NOMO-1 treated with DMSO at 0.1 percent for 48 hours (cell line): ENCODE measurements around the gene AKAP9.
"Not testable (repeated sequence)": the region's sequence is repeated elsewhere in the genome, so short reads cannot be mapped to it uniquely, and the experiment has no call there.

Experiments
- DNase-seq: peaks from one replicate; lab custom pipeline; 2025; ENCODE audit not compliant: unreplicated experiment; lab: John Stamatoyannopoulos, UW

Gene AKAP9

DNA sequence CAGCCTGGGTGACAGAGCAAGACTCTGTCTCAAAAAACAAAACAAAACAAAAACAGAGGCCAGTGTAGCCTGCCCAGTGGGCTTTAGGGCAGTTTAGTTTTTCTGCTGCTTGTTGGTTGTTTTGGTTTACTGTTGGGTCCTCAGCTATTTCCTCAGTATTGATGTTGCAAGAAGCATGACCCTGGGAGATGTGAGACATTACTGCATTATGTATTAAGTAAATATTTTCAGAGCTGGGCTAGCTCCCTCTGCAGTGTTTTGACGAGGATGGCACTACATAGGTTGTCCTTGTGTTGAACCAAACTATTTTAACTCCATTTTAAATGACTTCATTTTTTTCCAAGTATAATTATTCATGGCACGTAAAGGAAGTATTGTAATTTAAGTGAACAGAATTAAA lies 4.8 kb downstream of the AKAP9 start:
- peak; percentile 77 for DNase-seq

DNA sequence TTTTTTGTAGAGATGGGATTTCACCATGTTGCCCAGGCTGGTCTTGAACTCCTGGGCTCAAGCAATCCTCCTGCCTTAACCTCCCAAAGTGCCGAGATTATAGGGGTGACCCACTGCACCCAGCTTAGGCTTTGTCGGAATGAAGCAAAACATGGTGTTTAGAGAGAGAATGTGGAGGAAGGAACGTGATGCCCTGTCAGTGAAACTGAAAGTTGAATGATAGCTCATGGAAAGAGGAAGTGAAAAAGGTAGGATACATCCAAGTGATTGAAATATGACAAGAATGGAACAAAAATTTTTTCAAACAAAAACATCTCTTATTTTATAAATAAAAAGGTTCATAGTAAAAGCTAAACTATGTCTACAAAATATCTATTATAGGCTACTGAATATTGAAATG lies 5.9 kb downstream of the AKAP9 start:
- peak; percentile 96 for DNase-seq

DNA sequence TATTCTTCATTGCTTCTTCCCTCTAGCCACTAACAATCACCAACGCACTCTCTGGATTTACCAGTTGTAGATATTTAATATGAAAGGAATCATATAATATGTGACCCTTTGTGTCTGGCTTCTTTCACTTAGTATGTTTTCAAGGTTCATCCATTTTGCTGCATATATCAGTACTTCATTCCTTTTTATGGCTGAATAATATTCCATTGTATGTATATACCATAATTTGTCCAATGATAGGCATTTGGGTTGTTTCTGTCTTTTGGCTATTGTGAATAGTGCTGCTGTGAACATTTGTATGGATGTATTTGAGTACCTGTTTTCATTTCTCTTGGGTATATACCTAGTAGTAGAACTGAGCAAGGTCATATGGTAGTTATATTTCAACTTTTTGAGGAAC lies 7.3 kb downstream of the AKAP9 start:
- DNase-seq = no peak

DNA sequence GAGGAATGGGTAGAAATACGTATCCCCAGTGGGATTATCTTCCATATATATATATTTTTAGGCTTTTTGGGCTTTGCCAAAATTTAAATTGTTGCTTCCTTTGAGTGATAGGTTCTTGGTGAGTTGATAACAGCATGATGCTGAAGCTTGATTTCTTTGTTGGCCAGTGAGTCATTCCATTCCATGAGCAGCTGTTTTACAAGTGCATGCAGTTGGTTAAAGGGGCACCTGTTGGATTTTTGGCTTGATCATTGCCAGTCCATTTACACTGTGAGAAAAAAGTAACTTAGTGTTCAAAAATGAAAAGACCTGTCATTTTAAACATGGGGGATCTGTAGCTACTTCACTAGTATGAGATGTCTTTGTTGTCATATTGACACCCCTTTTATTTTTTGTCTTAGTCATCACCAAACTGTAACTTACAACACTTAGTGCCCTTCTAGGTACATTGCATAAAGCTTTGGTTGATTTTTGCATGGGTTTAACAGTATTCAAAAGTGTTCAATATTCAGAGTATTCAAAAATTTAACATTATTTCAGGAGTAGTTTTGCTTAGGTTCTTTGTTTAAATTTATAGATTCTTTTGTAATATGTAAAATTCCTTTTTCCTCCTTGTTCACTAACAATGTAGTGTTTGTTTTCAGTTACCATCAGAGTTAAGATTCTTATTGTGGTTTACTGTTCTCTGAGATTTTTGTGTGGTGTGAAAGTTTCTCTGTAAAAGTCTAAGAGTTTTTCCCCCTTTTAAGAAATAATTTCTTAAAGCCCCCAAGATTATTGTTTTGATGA lies 8.8 kb downstream of the AKAP9 start:
- DNase-seq = no peak

DNA sequence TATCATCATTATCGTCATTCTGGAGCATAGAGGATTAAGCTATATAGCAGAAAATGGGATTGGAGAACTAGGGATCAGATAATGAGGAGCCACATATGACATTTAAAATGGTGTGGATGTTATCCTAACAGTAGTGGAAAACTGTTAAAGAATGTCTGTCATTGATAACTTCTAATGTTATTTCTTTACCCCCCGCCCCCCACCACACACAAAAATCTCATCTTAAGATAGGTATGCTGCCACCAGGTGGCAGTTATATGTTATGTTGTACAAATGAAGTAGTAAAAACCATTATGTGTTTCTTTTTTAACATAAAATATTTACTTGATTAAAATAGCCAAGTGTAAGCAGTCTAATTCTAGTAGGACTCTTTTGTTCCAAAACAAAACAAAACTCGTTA lies 13.0 kb downstream of the AKAP9 start:
- peak; percentile 14 for DNase-seq

DNA sequence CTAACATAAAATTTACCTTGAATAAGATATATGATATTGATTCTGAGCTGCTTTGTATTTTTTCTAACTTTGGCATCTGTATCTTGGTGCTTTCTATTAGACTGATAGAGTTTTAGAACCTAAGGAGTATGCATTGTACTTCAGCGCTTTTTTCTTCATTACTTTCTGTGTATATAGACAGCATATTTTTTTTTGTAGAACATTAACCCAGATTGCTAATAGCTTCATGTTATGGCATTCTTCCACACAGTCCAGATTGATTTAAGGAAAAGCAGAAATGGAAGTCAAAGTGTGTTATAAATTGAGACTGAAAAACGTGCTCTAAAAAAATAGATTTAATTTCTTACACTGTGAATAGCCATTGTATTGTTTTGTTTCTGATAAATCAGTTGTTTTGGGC lies 15.8 kb downstream of the AKAP9 start:
- DNase-seq = not testable (repeated sequence)

DNA sequence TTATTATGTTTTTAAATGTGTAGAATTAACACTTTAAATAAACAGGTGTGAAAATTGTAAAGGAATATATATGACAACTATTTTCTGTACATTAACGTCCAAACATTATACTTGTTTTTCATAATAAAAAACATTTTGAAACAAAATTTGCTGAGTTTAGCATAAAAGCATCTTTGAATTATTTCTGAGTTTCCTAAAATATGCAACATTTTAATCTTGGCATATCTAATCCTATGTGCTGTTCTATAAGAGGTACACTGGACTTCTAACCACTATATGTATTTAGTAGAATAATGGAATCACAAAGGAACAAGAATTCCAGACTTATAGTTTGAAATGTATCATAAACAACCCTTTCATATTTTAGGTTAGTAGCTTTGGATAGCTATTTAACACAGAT lies 16.6 kb downstream of the AKAP9 start:
- no peak for DNase-seq

DNA sequence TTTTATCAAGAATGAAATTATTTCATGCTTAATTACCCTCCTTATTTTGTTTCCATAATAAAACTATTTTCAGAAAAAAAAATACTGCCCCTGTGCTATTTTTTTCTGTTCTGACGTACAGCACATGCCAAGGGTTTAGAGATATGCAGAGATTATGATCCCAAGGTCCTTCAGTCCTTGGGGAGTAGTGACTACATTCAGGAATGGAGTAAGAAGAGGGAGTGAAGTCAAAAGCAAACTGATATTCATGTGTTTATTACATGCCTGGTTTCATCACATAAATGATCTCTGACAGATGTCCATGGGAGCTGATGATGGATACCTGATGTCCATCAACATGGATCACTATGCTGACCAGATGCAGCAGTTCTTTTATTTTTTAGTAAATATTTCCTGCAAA lies 17.2 kb downstream of the AKAP9 start:
- DNase-seq = no peak

DNA sequence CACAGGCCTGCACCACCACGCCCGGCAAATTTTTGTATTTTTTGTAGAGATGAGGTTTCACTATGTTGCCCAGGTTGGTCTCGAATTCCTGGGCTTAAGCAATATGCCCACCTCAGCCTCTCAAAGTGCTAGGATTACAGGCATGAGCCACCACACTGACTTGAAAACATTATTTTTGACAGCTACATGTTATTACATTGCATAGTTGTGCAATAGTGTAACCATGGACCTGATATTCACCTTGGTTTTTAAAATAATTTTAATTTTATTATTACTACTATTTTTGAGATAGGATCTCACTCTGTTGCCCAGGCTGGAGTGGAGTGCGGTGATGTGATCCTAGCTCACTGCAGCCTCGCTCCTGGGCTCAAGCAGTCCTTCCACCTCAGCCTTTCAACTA lies 18.4 kb downstream of the AKAP9 start:
- no peak for DNase-seq

DNA sequence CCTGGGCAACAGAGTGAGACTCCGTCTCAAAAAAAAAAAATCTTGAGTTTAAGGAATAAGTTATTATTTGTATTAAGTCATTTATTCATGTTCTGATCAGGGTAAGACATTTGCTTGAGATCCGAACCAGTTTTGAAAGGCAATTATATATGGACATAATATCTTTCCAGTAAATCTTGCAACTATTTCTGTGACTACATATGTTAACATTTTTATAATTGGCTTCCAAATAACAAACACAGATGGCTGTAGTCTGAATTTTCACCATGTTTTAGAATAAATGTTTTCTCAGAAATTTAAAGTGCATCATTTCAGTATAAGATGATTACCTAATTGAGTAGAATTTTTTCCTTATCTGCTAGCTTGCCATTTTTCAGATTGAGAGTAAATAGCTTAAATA lies 21.2 kb downstream of the AKAP9 start:
- no peak for DNase-seq

DNA sequence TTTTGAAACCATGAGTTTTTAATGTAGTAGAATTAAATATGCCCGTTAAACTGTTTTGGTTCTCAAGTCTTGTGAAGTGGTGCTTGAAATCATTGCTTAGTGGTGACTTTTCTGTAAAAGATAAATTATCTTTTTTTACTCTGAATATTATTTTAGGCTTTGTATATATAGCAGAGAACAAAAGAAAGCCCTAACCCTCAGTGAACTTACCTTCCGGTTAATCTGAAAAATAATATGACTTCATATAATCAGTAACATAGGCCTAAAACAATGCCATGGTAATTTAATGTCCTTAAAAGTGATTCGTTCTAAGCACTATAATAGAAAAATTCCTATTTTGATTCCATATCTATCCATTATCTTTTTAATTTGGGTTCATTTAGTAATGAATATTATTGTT lies 21.8 kb downstream of the AKAP9 start:
- no peak for DNase-seq

DNA sequence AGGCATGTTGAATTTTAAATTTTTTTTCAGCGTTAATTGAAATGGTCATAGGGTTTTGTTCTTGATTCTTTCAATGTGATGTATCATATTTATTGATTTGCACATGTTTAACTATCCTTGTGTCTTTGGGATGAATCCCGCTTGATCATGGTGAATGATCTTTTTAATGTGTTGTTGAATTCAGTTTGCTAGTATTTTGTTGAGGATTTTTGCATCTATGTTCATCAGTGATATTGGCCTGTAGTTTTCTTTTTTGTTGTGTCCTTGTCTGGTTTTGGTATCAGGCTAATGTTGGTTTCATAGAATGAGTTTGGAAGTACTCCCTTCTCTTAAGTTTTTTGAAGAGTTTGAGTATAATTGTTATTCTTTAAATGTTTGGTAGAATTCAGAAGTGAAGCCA lies 26.9 kb downstream of the AKAP9 start:
- DNase-seq = not testable (repeated sequence)

DNA sequence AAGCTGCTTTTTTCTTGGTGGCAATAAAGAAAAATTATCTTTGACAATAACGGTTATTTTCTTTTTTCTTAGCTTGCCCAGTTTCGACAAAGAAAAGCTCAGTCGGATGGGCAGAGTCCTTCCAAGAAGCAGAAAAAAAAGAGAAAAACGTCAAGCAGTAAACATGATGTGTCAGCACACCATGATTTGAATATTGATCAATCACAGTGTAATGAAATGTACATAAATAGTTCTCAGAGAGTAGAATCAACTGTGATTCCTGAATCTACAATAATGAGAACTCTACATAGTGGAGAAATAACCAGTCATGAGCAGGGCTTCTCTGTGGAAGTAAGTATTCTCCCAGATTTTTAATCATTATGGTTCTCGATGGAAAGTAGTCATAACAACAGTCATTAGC lies 33.0 kb downstream of the AKAP9 start:
- no peak for DNase-seq

DNA sequence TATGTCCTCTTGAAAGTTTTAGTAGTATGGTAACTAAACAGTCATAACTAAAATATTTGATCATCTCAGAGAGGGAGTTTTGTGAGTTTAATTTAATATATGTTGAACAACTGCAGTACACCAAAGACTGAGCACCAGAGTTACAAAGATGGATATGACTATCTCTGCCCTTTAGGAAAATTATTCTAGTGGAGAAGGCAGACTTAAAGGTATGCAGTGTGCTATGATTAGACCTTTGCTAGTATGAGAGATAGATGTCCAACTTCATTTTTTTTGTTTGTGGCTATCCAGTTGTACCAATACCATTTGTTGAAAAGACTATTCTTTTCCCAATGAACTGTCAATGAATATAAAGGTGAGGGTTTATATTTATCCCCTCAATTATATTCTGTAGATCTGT lies 33.4 kb downstream of the AKAP9 start:
- no peak for DNase-seq

DNA sequence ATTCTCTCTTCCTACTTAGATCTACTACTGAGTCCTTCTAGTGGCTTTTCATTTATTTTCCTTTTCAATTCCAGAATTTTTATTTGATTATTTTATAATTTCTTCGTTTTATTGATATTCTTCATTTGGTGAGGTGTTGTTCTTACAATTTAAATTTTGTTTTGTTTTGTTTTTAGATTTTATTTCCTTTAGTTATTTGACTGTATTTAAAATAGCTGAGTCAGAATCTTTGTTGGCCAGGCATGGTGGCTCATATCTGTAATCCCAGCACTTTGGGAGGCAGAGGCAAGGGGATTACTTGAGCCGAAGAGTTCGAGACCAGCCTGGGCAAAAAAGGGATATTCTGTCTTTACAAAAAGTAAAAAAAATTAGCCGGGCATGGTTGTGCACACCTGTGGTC lies 36.1 kb downstream of the AKAP9 start:
- no peak for DNase-seq

DNA sequence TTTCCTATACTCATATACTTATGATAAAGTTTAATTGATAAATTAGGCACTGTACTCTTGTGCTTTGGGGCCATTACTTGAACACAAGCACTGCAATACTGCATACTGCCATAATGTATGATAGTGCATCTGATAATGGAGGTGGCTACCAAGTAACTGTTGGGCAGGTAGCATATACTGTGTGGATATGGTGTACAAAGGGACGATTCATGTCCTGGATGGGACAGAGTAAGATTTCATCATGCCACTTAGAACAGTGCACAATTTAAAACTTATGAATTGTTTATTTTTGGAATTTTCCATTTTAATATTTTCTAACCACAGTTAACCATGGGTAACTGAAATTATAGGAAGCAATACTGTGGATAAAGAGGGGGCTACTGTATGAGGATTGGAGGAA lies 38.9 kb downstream of the AKAP9 start:
- DNase-seq = no peak

DNA sequence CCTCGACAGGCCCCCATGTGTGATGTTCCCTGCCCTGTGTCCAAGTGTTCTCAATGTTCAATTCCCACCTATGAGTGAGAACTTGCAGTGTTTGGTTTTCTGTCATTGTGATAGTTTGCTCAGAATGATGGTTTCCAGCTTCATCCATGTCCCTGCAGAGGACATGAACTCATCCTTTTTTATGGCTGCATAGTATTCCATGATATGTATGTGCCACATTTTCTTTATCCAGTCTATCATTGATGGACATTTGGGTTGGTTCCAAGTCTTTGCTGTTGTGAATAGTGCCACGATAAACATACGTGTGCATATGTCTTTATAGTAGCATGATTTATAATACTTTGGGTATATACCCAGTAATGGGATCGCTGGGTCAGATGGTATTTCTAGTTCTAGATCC lies 41.7 kb downstream of the AKAP9 start:
- not testable (repeated sequence) for DNase-seq

DNA sequence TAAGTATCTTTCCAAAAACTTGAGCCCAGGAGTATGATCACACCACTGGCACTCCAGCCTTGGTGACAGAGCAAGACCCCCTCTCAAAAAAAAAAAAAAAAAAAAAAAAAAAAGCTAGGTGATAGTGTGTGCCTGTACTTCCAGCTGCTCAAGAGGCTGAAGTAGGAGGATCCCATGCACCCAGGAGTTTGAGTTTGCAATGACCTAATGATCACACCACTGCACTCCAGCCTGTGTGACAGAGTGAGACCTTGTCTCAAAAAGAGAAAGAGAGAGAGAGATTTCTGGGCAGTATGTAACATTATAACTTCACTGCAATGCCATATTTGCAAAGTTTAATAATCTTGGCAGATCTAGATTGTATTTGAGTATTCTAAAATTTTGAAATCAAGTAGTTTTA lies 47.6 kb downstream of the AKAP9 start:
- no peak for DNase-seq

DNA sequence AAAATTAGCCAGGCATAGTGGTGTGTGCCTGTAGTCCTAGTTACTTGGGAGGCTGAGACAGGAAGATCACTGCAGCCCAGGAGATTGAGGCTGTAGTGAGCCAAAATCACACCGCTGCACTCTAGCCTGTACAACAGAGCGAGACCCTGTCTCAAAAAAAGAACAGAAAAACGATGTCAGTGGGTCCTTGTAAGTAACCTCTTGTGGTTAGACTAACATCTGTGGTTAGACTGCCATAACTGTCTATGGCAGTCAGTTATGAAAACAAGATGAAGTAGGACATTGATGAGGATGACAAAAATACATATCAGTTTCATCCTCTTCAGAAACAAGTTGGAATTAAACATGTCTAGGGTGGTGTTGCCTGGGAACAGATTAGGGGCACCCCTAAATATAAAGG lies 53.3 kb downstream of the AKAP9 start:
- DNase-seq = no peak

DNA sequence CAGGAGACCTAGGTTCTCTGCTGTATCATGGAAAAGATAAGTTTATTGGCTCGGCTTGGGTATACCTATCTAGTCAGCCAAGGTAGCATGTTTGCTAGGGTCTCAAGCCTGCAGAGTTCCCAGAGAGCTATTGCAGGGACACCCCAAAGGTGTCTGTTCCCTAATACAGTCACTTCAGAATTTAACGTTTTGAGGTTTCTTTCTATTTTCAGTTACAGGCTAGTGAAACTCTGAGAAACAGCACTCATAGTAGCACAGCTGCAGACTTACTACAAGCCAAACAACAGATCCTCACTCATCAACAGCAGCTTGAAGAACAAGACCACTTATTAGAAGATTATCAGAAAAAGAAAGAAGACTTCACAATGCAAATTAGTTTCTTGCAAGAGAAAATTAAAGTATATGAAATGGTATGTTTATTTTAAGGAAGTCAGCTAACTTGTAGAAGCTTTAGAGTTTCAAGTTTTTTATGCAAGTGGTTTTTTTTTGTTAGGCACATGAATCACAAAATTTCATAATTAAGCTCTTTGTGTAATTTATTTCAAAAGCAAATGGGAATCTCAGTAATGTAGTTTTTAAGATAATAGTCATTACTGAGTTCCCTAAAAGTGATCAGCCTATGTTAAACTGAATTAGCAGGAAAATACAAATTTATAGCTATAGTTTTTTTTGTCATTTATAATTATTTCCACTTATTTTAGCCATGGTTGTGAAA lies 54.9 kb downstream of the AKAP9 start:
- peak; percentile 65 for DNase-seq

DNA sequence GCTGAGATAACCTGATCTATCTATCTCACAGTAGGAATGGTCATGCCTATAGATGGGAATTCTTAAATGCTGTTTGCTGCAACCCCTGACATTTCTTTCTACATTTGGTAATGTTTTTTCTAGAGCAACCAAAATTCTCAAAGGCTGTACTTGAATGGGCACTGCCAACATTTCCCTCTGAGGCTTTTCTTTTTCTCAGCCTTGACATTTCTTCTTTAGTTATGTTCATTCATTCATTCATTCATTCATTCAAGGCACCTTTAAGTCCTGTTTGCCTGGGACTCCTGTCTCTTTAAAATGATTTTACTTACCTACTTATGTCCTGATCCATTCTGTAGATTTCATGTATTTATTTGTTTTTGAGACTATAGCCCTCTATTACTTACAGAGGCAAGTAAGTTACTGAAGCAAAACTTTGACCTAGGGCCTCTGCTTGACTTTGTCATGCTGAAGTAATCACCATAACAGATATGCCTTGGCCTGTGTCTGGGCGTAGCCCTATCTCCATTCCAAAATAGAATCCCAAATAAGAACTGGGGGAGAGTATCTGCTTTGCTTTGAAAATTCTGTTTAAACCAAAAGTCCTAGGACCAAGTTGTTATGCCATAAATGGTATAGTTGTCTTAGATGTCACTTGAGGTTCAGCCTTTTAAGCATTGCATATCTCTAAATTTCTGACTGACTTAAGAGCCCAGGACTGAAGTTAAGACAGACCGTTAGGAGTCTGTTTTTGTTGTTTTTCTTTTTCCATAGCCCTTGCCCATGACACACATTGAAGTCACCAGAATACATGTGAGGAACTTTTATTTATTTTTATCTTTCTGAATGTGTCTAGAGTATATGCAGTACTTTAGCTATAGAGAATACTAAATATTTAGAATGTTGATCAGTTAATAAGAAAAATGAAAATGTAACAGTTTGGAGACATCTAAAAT lies 59.2 kb downstream of the AKAP9 start:
- no peak for DNase-seq

DNA sequence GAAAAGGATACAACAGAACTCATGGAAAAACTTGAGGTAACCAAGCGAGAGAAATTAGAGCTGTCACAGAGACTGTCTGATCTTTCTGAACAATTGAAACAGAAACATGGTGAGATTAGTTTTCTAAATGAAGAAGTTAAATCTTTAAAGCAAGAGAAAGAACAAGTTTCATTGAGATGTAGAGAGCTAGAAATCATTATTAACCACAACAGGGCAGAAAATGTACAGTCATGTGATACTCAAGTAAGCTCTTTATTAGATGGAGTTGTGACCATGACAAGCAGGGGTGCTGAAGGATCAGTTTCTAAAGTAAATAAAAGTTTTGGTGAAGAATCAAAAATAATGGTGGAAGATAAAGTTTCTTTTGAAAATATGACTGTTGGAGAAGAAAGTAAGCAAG lies 62.1 kb downstream of the AKAP9 start:
- no peak for DNase-seq
